Stomach (tissue), 4 donors: ENCODE results near the gene ETNK2.

ENCODE experiments used
- EP300 ChIP-seq: sonication (generic); formaldehyde crosslinking; IDR thresholded peaks from one replicate; pipeline ENCODE4 v1.6.1; 2017; ENCODE audit warnings: antibody characterized with exemption
- POLR2A ChIP-seq, 4 donors: fragments of 450-650 bp; IDR thresholded peaks; one replicate each; pipeline ENCODE4 v1.6.1; 2016; ENCODE audit warnings: antibody characterized with exemption in 4 of 4, control low read depth in 2 of 4, mild to moderate bottlenecking in 1 of 4, moderate library complexity in 1 of 4
- TF ChIP-seq, protein P1 (sequence below), 7 experiments: fragments of 450-650 bp in 4 of 7; fragments of 200-600 bp in 3 of 7; sonication (generic) in 3 of 7; IDR thresholded peaks; one replicate each; pipeline ENCODE4 v1.5.1; 2016 to 2019; ENCODE audit warnings: antibody characterized with exemption in 7 of 7, control low read depth in 2 of 7, mild to moderate bottlenecking in 1 of 7

DNA sequence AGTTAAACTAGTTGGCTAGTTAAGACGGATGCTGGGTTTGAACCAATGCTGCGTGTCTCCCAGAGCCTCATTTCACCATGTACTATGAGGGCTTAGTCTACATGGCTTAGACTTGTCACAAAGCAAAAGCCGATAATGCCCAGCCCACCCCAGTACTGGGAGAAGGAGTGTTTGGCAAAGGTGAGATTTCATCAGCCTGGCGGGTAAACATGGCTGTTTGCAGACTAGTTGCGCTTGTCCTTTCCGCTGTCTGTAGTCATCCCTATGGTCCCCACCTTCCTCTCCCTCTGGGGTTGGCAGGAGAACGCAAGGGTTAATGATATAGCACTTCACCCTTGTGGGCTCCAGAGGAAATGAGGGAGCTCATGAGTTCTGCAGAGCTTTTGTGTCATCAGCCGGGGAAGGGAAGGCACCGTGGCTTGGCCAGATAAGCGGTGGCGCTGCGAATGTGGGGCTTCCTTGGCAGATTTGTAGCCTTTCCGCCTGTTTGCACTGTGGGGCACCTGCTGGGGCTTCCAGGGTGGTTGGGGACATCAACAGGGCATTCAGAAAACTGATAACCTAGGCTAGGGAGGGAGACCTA, 49.7 kb downstream of the ETNK2 start:
- no peak for TF ChIP-seq POLR2A (IDR thresholded peaks at IDR 0.05)
- TF ChIP-seq, protein P1, sequence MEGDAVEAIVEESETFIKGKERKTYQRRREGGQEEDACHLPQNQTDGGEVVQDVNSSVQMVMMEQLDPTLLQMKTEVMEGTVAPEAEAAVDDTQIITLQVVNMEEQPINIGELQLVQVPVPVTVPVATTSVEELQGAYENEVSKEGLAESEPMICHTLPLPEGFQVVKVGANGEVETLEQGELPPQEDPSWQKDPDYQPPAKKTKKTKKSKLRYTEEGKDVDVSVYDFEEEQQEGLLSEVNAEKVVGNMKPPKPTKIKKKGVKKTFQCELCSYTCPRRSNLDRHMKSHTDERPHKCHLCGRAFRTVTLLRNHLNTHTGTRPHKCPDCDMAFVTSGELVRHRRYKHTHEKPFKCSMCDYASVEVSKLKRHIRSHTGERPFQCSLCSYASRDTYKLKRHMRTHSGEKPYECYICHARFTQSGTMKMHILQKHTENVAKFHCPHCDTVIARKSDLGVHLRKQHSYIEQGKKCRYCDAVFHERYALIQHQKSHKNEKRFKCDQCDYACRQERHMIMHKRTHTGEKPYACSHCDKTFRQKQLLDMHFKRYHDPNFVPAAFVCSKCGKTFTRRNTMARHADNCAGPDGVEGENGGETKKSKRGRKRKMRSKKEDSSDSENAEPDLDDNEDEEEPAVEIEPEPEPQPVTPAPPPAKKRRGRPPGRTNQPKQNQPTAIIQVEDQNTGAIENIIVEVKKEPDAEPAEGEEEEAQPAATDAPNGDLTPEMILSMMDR (IDR thresholded peaks at IDR 0.05) = no peak
- no peak for TF ChIP-seq EP300
